22Rv1 (cell line): ENCODE results near the gene SQSTM1.
"Not testable (repeated sequence)": the region's sequence is repeated elsewhere in the genome, so short reads cannot be mapped to it uniquely, and the experiment has no call there.

Source experiments
- CTCF ChIP-seq: fragments of 450-650 bp; IDR thresholded peaks from 2 replicates; pipeline ENCODE4 v1.5.1; 2017; ENCODE audit warnings: mild to moderate bottlenecking
- ZFX ChIP-seq: fragments of 450-650 bp; IDR thresholded peaks from 2 replicates; pipeline ENCODE4 v1.6.1; 2017; ENCODE audit warnings: antibody characterized with exemption, borderline replicate concordance

DNA sequence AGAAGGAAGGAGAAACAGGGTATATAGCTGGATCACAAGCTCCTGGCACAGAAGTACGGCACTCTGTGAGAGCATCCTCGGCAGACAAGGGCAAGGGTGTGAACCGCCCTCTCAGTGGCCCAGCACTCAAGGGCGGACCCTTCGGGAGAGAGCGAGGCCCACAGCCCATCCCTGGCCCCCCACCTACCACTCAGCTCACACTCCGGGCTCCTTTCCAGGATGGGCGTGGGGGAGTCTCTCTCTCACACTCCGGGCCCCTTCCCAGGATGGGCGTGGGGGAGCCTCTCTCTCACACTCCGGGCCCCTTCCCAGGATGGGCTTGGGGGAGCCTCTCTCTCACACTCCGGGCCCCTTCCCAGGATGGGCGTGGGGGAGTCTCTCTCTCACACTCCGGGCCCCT, 50.8 kb downstream of the SQSTM1 start:
- not testable (repeated sequence) for TF ChIP-seq CTCF, ZFX
